Measurements from ENCODE around the gene CFAP54. TPM values are rescaled to one million over a fixed set of nuclear protein-coding genes. Genes with fewer than 3 reads are reported as not detected.

CFAP54 gene
- total RNA-seq, 1 experiment from 2014 or later, result 0.09 TPM

- TF ChIP-seq SMAD4 (CRISPR knock-in tag; IDR thresholded peaks at IDR 0.05) (no peak), ZNF532 (CRISPR knock-in tag; IDR thresholded peaks at IDR 0.05; ENCODE audit: borderline replicate concordance) (no peak), RORB (CRISPR knock-in tag; IDR thresholded peaks at IDR 0.05) (no peak), KAT7 (CRISPR knock-in tag; IDR thresholded peaks at IDR 0.05; ENCODE audit: borderline replicate concordance) (no peak), ATF3 (CRISPR knock-in tag; conservative IDR thresholded peaks at IDR 0.05) (no peak), ZSCAN18 (CRISPR knock-in tag; IDR thresholded peaks at IDR 0.05) (no peak), GTF2I (CRISPR knock-in tag; conservative IDR thresholded peaks at IDR 0.05) (no peak), HMGA2 (CRISPR knock-in tag; IDR thresholded peaks at IDR 0.05) (no peak), ZNF219 (CRISPR knock-in tag; IDR thresholded peaks at IDR 0.05; ENCODE audit: borderline replicate concordance) (no peak), ZNF671 (CRISPR knock-in tag; IDR thresholded peaks at IDR 0.05) (no peak), OVOL2 (CRISPR knock-in tag; IDR thresholded peaks at IDR 0.05; ENCODE audit: borderline replicate concordance) (no peak), ETV6 (CRISPR knock-in tag; IDR thresholded peaks at IDR 0.05) (no peak), ZNF138 (CRISPR knock-in tag; conservative IDR thresholded peaks at IDR 0.05) (no peak), FOXP1 (CRISPR knock-in tag; IDR thresholded peaks at IDR 0.05; ENCODE audit: borderline replicate concordance) (no peak), NFATC4 (CRISPR knock-in tag; IDR thresholded peaks at IDR 0.05) (no peak)
- TF ChIP-seq, protein P1, sequence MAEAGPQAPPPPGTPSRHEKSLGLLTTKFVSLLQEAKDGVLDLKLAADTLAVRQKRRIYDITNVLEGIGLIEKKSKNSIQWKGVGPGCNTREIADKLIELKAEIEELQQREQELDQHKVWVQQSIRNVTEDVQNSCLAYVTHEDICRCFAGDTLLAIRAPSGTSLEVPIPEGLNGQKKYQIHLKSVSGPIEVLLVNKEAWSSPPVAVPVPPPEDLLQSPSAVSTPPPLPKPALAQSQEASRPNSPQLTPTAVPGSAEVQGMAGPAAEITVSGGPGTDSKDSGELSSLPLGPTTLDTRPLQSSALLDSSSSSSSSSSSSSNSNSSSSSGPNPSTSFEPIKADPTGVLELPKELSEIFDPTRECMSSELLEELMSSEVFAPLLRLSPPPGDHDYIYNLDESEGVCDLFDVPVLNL (CRISPR knock-in tag; IDR thresholded peaks at IDR 0.05; ENCODE audit: borderline replicate concordance, low read depth), result no peak
- no peak overlapping the region for H3K4me3 Mint-ChIP-seq
- H3K9me3 Mint-ChIP-seq, result no peaks in the 10 kb centered on the region
- H3K27me3 Mint-ChIP-seq (ENCODE audit: low read depth), result no peaks in the 10 kb centered on the region
- ATAC-seq (no peak), DNase-seq (ENCODE audit: low spot score) (no peak)
- H3K36me3 Mint-ChIP-seq, result no peaks in the 10 kb centered on the region
- H3K27ac Mint-ChIP-seq, result no peak overlapping the region
- ChIA-PET POLR2A (no interaction called here), CTCF (no interaction called here)
- H3K4me1 Mint-ChIP-seq, result no peaks in the 10 kb centered on the region
Measured at GRCh38 chr12:96445691-96446583, 43.4 kb upstream of the CFAP54 start.

DNA sequence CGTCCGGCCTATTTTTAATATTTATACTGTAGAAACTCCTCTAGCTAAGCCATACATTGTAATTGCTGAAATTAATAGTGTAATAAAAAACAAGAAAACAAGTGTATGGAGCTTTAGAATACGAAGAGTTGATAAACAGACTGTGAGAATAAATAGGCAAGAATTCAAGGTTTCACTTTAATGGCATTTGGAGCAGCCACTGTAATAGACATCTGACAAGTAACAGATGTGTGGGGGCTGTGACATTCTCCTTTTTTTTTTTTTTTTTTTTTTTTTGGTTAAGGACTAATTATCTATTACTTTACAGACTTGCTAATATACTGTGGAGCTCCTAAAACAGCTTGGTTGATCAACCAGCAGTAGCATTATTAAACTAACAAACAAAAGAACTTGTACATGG, 42.1 kb upstream of the CFAP54 start:
- no peak for DNase-seq (ENCODE audit: low spot score)
- Mint-ChIP-seq H3K27me3 (ENCODE audit: low read depth) (no peaks in the 10 kb centered on the region), H3K36me3 (no peaks in the 10 kb centered on the region), H3K9me3 (no peaks in the 10 kb centered on the region), H3K4me1 (no peaks in the 10 kb centered on the region), H3K4me3 (no peak overlapping the region), H3K27ac (no peak overlapping the region)
- CTCF ChIA-PET, result interaction anchor here (0.6 kb wide), 1 partner anchor 355 kb away, joined by 5 read pairs; no protein-coding TSS in a partner anchor
- POLR2A ChIA-PET, result interaction anchor here (0.6 to 0.7 kb wide), 2 partner anchors 76 to 245 kb away, joined by 4 to 5 read pairs; no protein-coding TSS in a partner anchor
- no peak for ATAC-seq
- no peak for TF ChIP-seq FOXK1 (CRISPR knock-in tag; IDR thresholded peaks at IDR 0.05)
- TF ChIP-seq SP1 (CRISPR knock-in tag; conservative IDR thresholded peaks at IDR 0.05), result no peak
- no peak for TF ChIP-seq RELA (CRISPR knock-in tag; IDR thresholded peaks at IDR 0.05; ENCODE audit: borderline replicate concordance)
- no peak for TF ChIP-seq ZNF396 (CRISPR knock-in tag; IDR thresholded peaks at IDR 0.05; ENCODE audit: borderline replicate concordance)
- TF ChIP-seq, protein P2, sequence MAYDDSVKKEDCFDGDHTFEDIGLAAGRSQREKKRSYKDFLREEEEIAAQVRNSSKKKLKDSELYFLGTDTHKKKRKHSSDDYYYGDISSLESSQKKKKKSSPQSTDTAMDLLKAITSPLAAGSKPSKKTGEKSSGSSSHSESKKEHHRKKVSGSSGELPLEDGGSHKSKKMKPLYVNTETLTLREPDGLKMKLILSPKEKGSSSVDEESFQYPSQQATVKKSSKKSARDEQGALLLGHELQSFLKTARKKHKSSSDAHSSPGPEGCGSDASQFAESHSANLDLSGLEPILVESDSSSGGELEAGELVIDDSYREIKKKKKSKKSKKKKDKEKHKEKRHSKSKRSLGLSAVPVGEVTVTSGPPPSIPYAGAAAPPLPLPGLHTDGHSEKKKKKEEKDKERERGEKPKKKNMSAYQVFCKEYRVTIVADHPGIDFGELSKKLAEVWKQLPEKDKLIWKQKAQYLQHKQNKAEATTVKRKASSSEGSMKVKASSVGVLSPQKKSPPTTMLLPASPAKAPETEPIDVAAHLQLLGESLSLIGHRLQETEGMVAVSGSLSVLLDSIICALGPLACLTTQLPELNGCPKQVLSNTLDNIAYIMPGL (CRISPR knock-in tag; IDR thresholded peaks at IDR 0.05), result no peak
- no peak for TF ChIP-seq MAX (CRISPR knock-in tag; IDR thresholded peaks at IDR 0.05)
- TF ChIP-seq, protein P3, sequence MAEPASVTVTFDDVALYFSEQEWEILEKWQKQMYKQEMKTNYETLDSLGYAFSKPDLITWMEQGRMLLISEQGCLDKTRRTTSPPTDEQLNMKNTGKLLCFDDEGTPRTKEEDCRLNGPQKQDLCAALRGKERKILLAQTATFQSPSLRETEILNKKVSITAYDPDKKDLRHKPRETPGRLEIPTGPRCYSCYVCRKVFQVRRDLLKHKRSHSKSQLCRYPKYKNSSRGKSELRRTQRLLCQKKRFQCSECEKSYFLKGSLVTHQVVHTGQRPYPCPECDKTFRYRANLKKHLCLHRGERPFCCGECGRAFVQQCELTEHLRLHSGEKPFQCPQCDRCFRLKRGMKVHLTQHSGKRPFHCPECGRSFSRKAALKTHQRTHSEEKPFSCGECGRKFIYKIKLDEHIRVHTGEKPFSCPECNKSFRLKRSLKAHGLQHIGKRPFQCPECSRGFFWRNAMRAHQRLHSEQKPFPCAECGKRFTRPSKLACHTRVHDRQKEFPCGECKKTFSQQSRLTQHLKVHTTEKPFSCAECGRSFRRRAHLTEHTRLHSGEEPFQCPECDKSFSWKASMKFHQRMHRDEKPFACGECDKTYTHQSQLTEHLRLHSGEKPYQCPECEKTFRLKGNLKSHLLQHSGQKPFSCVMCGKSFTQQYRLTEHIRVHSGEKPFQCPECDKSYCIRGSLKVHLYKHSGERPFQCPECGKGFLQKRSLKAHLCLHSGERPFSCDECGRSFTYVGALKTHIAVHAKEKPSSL (CRISPR knock-in tag; conservative IDR thresholded peaks at IDR 0.05), result no peak
